Thoracic aorta (tissue), 2 donors: ENCODE measurements around the gene CABCOCO1. TPM values are rescaled to one million over a fixed set of nuclear protein-coding genes. Genes with fewer than 3 reads are reported as not detected.

Source experiments
- ATAC-seq: fragments of 150-250 bp; one replicate; pipeline ENCODE4 v1.8.0; 2017; ENCODE audit warnings: low read depth; ENCODE audit not compliant: insufficient number of reproducible peaks, low FRiP score
- DNase-seq: peaks from one replicate; pipeline ENCODE4 v3.0.0-alpha.2; 2020; ENCODE audit warnings: low spot score
- H3K27ac ChIP-seq, 2 donors: fragments of 200-600 bp; sonication (generic); 1 replicate in 1 of 2; 2 replicates in 1 of 2; pipeline ENCODE4 v1.5.1; 2016; ENCODE audit warnings: mild to moderate bottlenecking in 2 of 2, moderate library complexity in 2 of 2
- H3K27me3 ChIP-seq: fragments of 200-600 bp; sonication (generic); replicated peaks from 2 replicates; pipeline ENCODE4 v1.6.0; 2016; ENCODE audit warnings: mild to moderate bottlenecking; ENCODE audit not compliant: insufficient read depth
- H3K36me3 ChIP-seq: fragments of 200-600 bp; sonication (generic); one replicate; pipeline ENCODE4 v1.5.1; 2016
- H3K4me1 ChIP-seq, 2 donors: fragments of 200-600 bp; sonication (generic); 1 replicate in 1 of 2; 2 replicates in 1 of 2; pipeline versions ENCODE4 v1.5.1 to v1.6.0; 2016; ENCODE audit warnings: low read depth in 2 of 2, mild to moderate bottlenecking in 1 of 2; ENCODE audit not compliant: control insufficient read depth in 1 of 2
- H3K4me3 ChIP-seq: fragments of 200-600 bp; sonication (generic); 2 replicates; pipeline ENCODE4 v1.5.1; 2016; ENCODE audit warnings: mild to moderate bottlenecking
- H3K9me3 ChIP-seq: fragments of 200-600 bp; sonication (generic); 2 replicates; pipeline ENCODE4 v1.5.1; 2016
- total RNA-seq, 2 donors: library from RNA; depleted of rRNA; stranded (reverse); fragments of >200 nt; gene quantifications; one replicate each; pipeline versions ENCODE4 v1.1.0 to v1.2.3, GENCODE V29; 2016
- TF ChIP-seq, protein P1 (sequence below): fragments of 200-600 bp; sonication (generic); IDR thresholded peaks from one replicate; pipeline ENCODE4 v1.5.1; 2019; ENCODE audit warnings: antibody characterized with exemption

Gene CABCOCO1
- total RNA-seq, 2 donors from 2014 or later: 1.1 TPM; not detected in 1

DNA sequence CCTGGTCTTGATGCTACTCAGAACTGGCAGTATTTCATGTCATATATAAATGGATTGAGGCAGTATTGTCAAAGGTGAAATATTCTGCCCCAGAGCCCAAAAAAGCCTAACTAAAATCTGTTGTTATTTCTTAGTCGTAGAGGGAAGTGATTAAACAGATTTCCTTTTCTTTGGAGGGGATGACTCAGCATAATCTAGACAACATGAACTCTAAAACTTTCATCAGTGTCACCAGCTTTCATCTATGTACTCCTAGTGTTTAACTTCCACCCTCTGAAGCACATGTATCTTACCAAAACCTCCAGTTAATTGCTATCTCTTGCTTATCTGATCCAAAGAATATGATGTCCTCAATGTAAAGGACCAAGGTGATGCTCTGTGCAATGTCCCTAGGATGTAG, 141.7 kb downstream of the CABCOCO1 start:
- TF ChIP-seq, protein P1, sequence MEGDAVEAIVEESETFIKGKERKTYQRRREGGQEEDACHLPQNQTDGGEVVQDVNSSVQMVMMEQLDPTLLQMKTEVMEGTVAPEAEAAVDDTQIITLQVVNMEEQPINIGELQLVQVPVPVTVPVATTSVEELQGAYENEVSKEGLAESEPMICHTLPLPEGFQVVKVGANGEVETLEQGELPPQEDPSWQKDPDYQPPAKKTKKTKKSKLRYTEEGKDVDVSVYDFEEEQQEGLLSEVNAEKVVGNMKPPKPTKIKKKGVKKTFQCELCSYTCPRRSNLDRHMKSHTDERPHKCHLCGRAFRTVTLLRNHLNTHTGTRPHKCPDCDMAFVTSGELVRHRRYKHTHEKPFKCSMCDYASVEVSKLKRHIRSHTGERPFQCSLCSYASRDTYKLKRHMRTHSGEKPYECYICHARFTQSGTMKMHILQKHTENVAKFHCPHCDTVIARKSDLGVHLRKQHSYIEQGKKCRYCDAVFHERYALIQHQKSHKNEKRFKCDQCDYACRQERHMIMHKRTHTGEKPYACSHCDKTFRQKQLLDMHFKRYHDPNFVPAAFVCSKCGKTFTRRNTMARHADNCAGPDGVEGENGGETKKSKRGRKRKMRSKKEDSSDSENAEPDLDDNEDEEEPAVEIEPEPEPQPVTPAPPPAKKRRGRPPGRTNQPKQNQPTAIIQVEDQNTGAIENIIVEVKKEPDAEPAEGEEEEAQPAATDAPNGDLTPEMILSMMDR: no peak

DNA sequence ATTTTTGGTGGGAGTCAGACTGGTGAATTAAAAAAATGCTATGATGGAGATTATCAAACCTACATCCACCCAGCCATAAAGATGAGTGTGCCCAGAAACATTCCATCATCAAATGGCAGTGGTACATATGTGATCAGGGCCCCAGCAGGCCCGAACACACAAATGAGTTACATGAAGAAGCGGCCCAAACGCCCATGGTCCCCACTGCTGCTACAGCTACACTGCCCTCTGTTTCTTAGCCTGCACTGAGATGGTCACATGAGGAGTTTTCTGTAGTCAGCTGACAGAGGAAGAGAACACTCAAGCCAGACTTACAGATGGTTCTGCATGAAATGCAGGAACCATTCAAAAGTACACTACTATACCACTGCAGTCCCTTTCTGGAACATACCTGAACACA, 142.4 kb downstream of the CABCOCO1 start:
- ATAC-seq (no peak), DNase-seq (no peak)
- Histone ChIP-seq H3K4me1 (no peaks in the 10 kb centered on the region), H3K9me3 (no peaks in the 10 kb centered on the region), H3K36me3 (no peaks in the 10 kb centered on the region), H3K4me3 (no peak overlapping the region), H3K27me3 (no peaks in the 10 kb centered on the region), H3K27ac (no peak overlapping the region)
- TF ChIP-seq, protein P1: no peak

More for the DNA sequence above, 141.7 kb downstream of the CABCOCO1 start:
- Histone ChIP-seq H3K4me1 (no peaks in the 10 kb centered on the region), H3K4me3 (no peak overlapping the region), H3K27ac (no peak overlapping the region), H3K9me3 (no peaks in the 10 kb centered on the region), H3K36me3 (no peaks in the 10 kb centered on the region), H3K27me3 (no peaks in the 10 kb centered on the region)
- DNase-seq (no peak), ATAC-seq (no peak)

DNA sequence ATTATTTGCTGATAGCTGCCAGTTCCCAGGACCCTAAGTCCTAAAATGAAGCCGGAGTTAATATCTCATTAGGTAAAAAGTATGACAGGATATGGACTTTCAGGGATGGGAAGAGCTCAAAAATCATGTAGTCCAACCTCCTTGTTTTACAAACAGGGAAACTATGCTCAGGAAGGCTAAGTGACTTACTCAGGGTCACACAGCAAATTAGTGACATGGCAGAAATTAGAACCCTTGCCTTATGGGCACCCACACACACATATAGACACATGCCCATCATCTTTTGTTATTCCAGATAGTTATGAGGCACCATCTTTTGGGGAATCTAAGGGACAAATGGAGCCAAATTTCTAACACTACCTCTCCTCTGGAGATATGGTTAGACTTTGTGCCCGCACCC, 147.5 kb downstream of the CABCOCO1 start:
- no peaks in the 10 kb centered on the region for H3K27me3 ChIP-seq
- H3K36me3 ChIP-seq: no peaks in the 10 kb centered on the region
- ATAC-seq (no peak), DNase-seq (no peak)
- H3K27ac ChIP-seq: no peak overlapping the region
- H3K4me3 ChIP-seq: no peak overlapping the region
- H3K9me3 ChIP-seq: no peaks in the 10 kb centered on the region
- H3K4me1 ChIP-seq: no peaks in the 10 kb centered on the region
- TF ChIP-seq, protein P1: no peak

DNA sequence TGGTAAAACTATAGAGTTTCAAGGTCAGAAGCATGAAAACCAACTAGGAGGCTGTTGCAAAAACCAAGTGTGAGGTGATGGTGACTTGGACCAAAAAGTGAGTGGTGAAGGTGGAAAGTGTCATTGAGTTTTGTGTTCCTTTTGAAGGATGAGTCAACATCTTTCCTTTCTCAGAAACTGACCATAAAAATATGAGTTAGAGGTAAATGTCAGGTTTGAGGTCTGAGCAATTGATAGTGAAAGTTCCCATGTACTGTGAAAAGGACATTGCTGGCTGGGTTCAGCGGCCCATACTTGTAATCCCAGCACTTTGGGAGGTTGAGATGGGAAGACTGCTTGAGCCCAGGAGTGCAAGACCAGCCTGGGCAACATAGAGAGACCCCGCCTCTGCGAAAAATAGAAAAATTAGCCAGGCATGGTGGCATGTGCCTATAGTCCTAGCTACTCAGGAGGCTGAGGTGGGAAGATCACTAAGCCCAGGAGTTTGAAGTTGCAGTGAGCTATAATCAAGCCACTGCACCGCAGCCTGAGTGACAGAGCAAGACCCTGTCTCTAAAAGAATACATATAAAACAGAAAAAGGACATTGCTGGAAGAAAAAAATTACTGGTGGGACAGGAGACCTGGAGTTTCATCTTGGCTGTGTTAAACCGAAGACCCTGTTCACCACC, 149.5 kb downstream of the CABCOCO1 start:
- no peaks in the 10 kb centered on the region for H3K9me3 ChIP-seq
- DNase-seq (no peak), ATAC-seq (no peak)
- no peak overlapping the region for H3K27ac ChIP-seq
- no peaks in the 10 kb centered on the region for H3K4me1 ChIP-seq
- H3K4me3 ChIP-seq: no peak overlapping the region
- H3K36me3 ChIP-seq: no peaks in the 10 kb centered on the region
- H3K27me3 ChIP-seq: no peaks in the 10 kb centered on the region
- TF ChIP-seq, protein P1: no peak

DNA sequence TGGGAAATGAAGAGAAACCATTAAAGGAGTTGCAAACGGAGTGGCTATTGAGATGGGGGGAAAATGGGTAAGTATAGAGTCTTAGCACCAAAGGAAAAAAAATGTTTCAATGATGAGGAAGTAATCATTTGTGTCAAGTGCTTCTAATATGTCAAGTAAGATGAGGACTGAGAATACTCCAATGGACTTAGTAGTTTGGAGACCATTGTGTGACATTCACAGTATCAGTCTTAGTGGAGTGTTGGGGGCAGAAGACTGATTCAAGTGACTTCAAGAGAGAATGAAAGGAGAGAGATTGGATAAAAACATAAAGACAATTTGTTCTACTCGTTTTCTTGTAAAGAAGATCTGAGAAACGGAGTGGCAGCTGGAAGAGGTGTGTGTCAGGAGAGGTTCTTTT, 150.2 kb downstream of the CABCOCO1 start:
- Histone ChIP-seq H3K9me3 (no peaks in the 10 kb centered on the region), H3K4me3 (no peak overlapping the region), H3K27ac (no peak overlapping the region), H3K27me3 (no peaks in the 10 kb centered on the region), H3K36me3 (no peaks in the 10 kb centered on the region), H3K4me1 (no peaks in the 10 kb centered on the region)
- ATAC-seq (no peak), DNase-seq (no peak)
- TF ChIP-seq, protein P1: no peak
